HepG2 (cell line): ENCODE measurements around the gene SNX24. TPM values are rescaled to one million over a fixed set of nuclear protein-coding genes. Genes with fewer than 3 reads are reported as not detected.
"Not testable (repeated sequence)": the region's sequence is repeated elsewhere in the genome, so short reads cannot be mapped to it uniquely, and the experiment has no call there.

ENCODE experiments used
- ATAC-seq: fragments of 200-7000 bp; cut with Tn5 transposase; 3 replicates; pipeline ENCODE4 v1.9.1; 2020; ENCODE audit warnings: mild to moderate bottlenecking, moderate library complexity
- BruUV-seq: library from RNA; stranded (reverse); fragments of 400-500 nt; replicated peaks from 2 replicates; lab custom pipeline; 2021; lab: Mats Ljungman, UMichigan
- CTCF ChIA-PET: fragments of 300-600 bp; formaldehyde crosslinking; extraction: SDS; loops from one replicate; lab custom pipeline; 2021; ENCODE audit warnings: low total read pairs, inconsistent platforms, low intra/inter-chr PET ratio; lab: Yijun Ruan, JAX
- POLR2A ChIA-PET: fragments of 350-600 bp; sonication (Branson Sonifier 250); formaldehyde crosslinking; loops from one replicate; lab custom pipeline; 2020; ENCODE audit warnings: antibody characterized with exemption, inconsistent platforms; lab: Yijun Ruan, JAX
- DNase-seq: peaks from one replicate; pipeline ENCODE4 v3.0.0-alpha.2; 2015; ENCODE audit warnings: low spot score
- FAIRE-seq: peaks from 3 replicates; lab custom pipeline; 2011; peaks lifted over from hg19 to GRCh38; lab: Jason Lieb, UNC
- H2AFZ ChIP-seq: one replicate; pipeline ENCODE4 v1.6.1; 2011; ENCODE audit warnings: low read length, inconsistent platforms
- H3K27ac ChIP-seq: fragments of 300-600 bp; 3 replicates; pipeline ENCODE4 v1.8.0; 2011; ENCODE audit warnings: mixed run types, mild to moderate bottlenecking, mixed read lengths, low read length, inconsistent platforms; ENCODE audit not compliant: insufficient read depth; ENCODE audit errors: extremely low read length
- H3K27me3 ChIP-seq, 2 experiments: fragments of 200-600 bp in 1 of 2; 2 replicates in 1 of 2; 3 replicates in 1 of 2; pipeline versions ENCODE4 v1.6.0 to v1.8.0; 2011; ENCODE audit warnings: low read length in 2 of 2, mild to moderate bottlenecking in 2 of 2, moderate library complexity in 2 of 2, inconsistent platforms in 1 of 2; ENCODE audit not compliant: insufficient read depth in 2 of 2, control insufficient read depth in 1 of 2
- H3K36me3 ChIP-seq, 2 experiments: fragments of 200-600 bp in 1 of 2; replicated peaks in 1 of 2; 2 replicates in 1 of 2; 3 replicates in 1 of 2; pipeline versions ENCODE4 v1.5.1 to v1.8.0; 2011; ENCODE audit warnings: low read length in 2 of 2, inconsistent platforms in 1 of 2; ENCODE audit not compliant: insufficient read depth in 2 of 2, control insufficient read depth in 1 of 2
- H3K4me1 ChIP-seq: 2 replicates; pipeline ENCODE4 v1.5.1; 2012; ENCODE audit warnings: low read length, inconsistent platforms; ENCODE audit not compliant: insufficient read depth
- H3K4me2 ChIP-seq: 2 replicates; pipeline ENCODE4 v1.6.0; 2011; ENCODE audit warnings: low read depth, low read length, inconsistent platforms
- H3K4me3 ChIP-seq, 3 experiments: fragments of 200-600 bp in 1 of 3; sonication (generic), shearing (Covaris generic) in 1 of 3; replicated peaks in 1 of 3; 2 replicates each; pipeline ENCODE4 v1.5.1; 2011 to 2016; ENCODE audit warnings: low read length in 3 of 3, inconsistent platforms in 2 of 3, low read depth in 2 of 3, mild to moderate bottlenecking in 2 of 3, control low read depth in 1 of 3, mixed read lengths in 1 of 3; ENCODE audit not compliant: insufficient read depth in 1 of 3
- H3K79me2 ChIP-seq: one replicate; pipeline ENCODE4 v1.6.1; 2011; ENCODE audit warnings: low read length, inconsistent platforms; ENCODE audit not compliant: insufficient read depth
- H3K9ac ChIP-seq: 2 replicates; pipeline ENCODE4 v1.6.0; 2011; ENCODE audit warnings: mild to moderate bottlenecking, low read depth, low read length, inconsistent platforms; ENCODE audit not compliant: insufficient read depth
- H3K9me3 ChIP-seq: 2 replicates; pipeline ENCODE4 v1.5.1; 2012; ENCODE audit warnings: mild to moderate bottlenecking, low read length
- H4K20me1 ChIP-seq: 2 replicates; pipeline ENCODE4 v1.6.0; 2011; ENCODE audit warnings: inconsistent platforms, mild to moderate bottlenecking, low read length, moderate library complexity; ENCODE audit not compliant: insufficient read depth
- CENPX ChIP-seq: sonication (generic); formaldehyde crosslinking; IDR thresholded peaks from 2 replicates; pipeline ENCODE4 v1.9.0; 2021; ENCODE audit warnings: mild to moderate bottlenecking, missing genetic modification reagents, moderate library complexity
- EZH2 ChIP-seq: conservative IDR thresholded peaks from 2 replicates; pipeline ENCODE4 v1.6.1; 2012; ENCODE audit warnings: mild to moderate bottlenecking, low read depth, low read length, moderate library complexity
- MAFF ChIP-seq: IDR thresholded peaks from 2 replicates; pipeline ENCODE4 v1.6.1; 2011; ENCODE audit warnings: low read depth, low read length, improper control_type of control experiment
- MAFK ChIP-seq, 2 experiments: IDR thresholded peaks in 1 of 2; conservative IDR thresholded peaks in 1 of 2; 2 replicates each; pipeline ENCODE4 v1.6.1; 2011; ENCODE audit warnings: improper control_type of control experiment in 2 of 2, low read length in 2 of 2
- RBM39 ChIP-seq: fragments of 200-400 bp; formaldehyde crosslinking; IDR thresholded peaks from one replicate; pipeline ENCODE4 v1.6.1; 2018; ENCODE audit warnings: antibody characterized with exemption, mild to moderate bottlenecking, low read depth, low read length; ENCODE audit not compliant: poor library complexity, severe bottlenecking
- ZBTB10 ChIP-seq: sonication (generic); formaldehyde crosslinking; IDR thresholded peaks from 2 replicates; pipeline ENCODE4 v1.4.0; 2020; ENCODE audit warnings: missing genetic modification reagents, borderline replicate concordance
- ZNF33B ChIP-seq: sonication (generic); formaldehyde crosslinking; IDR thresholded peaks from 2 replicates; pipeline ENCODE4 v1.5.1; 2020; ENCODE audit warnings: mild to moderate bottlenecking, missing genetic modification reagents
- ZNF546 ChIP-seq: sonication (generic); formaldehyde crosslinking; conservative IDR thresholded peaks from 2 replicates; pipeline ENCODE4 v1.8.1; 2023; ENCODE audit warnings: mild to moderate bottlenecking, missing genetic modification reagents
- ZNF605 ChIP-seq: sonication (generic); formaldehyde crosslinking; IDR thresholded peaks from 2 replicates; pipeline ENCODE4 v1.8.0; 2022; ENCODE audit warnings: mild to moderate bottlenecking, missing genetic modification reagents
- ZNF775 ChIP-seq: sonication (generic); formaldehyde crosslinking; IDR thresholded peaks from 2 replicates; pipeline ENCODE4 v1.4.0; 2020; ENCODE audit warnings: missing genetic modification reagents, mild to moderate bottlenecking, moderate library complexity, borderline replicate concordance
- ZSCAN22 ChIP-seq: sonication (generic); formaldehyde crosslinking; IDR thresholded peaks from 2 replicates; pipeline ENCODE4 v1.4.0; 2020; ENCODE audit warnings: mild to moderate bottlenecking, missing genetic modification reagents
- WGBS: methylation state at CpG from one replicate; pipeline ENCODE4 v1.1.6; 2017; ENCODE audit warnings: low lambda C conversion rate; 5-methylcytosine and 5-hydroxymethylcytosine counted together
- in situ Hi-C: cut with HindIII; loops from 2 replicates; pipeline ENCODE4 v1.10.0; 2017; ENCODE audit warnings: low pct_unique_long_range_greater_than_20kb; ENCODE audit not compliant: extremely low pct_ligation_motif_present
- intact Hi-C: fragments of 100-400 bp; cut with micrococcal nuclease; formaldehyde crosslinking; loops from one replicate; pipeline ENCODE4 v1.10.0; 2022; ENCODE audit not compliant: unreplicated experiment
- polyA plus RNA-seq, 8 experiments: library from polyadenylated mRNA; depleted of rRNA in 3 of 8; stranded (reverse) in 7 of 8; unstranded in 1 of 8; fragments of >200 nt; fragmentation: Illumina TruSeq in 4 of 8; extraction: Trizol in 4 of 8; gene quantifications; 2 replicates each; pipeline versions ENCODE4 v1.2.1 to v1.2.3, GENCODE V29; 2011 to 2016; ENCODE audit warnings: low read depth in 4 of 8, missing spikeins in 1 of 8, mixed read lengths in 1 of 8; ENCODE audit not compliant: insufficient read depth in 1 of 8
- total RNA-seq, 5 experiments: library from RNA; depleted of rRNA; stranded (reverse); fragments of >200 nt; fragmentation: Illumina TruSeq; extraction: Trizol; gene quantifications; 2 replicates each; pipeline ENCODE4 v1.2.3, GENCODE V29; 2016; ENCODE audit warnings: low read depth in 1 of 5

Gene SNX24
- total and polyA plus RNA-seq, 2 of the 13 experiments (the other 11 are each of a cell fraction or from before 2014, with no cell fraction given): 7.2 to 23.7 TPM

DNA sequence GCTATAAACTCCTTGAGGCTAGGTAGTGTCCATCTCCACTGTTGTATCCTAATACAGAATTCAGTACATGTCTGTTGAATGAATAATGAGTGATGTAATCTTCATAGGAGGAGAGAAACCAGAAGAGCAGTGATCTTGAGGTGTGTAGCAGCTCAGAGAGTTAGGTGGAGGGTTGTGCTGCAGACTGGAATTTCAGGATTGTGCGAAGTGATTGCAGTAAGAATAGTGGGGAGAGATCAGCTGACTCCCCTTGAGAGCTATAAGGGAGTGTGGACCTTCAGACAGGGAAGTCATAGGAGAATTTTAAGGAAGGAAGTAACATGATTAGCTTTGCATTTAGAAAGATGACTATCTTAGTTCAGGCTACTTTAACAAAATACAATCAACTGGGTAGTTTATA, 4.4 kb downstream of the SNX24 start (continued):
- TF ChIP-seq ZNF546 (CRISPR knock-in tag): no peak
- TF ChIP-seq, all 625 proteins: peak for 0

- H3K9ac ChIP-seq, H3K36me3 ChIP-seq, CTCF ChIA-PET, BruUV-seq, H3K27ac ChIP-seq, H3K9me3 ChIP-seq, H3K79me2 ChIP-seq, POLR2A ChIA-PET, H2AFZ ChIP-seq, H3K27me3 ChIP-seq, H3K4me2 ChIP-seq, intact Hi-C loops, H3K4me3 ChIP-seq, in situ Hi-C loops, ATAC-seq, FAIRE-seq, DNase-seq, H4K20me1 ChIP-seq: not testable (repeated sequence)
- WGBS: 98% methylated on average over 8 of the region's 8 CpGs
- peaks cover 20% of the 10 kb centered on the region for H3K4me1 ChIP-seq
These were observed 12.1 kb downstream of the SNX24 start for GRCh38 chr5:122857538-122857937.

GRCh38 chr5:122858451-122858850, 13.0 kb downstream of the SNX24 start:
- H3K27ac ChIP-seq: no peak overlapping the region
- no peak overlapping the region for H3K4me3 ChIP-seq
- H3K9ac ChIP-seq: no peak overlapping the region
- no peaks in the 10 kb centered on the region for H3K9me3 ChIP-seq
- no peaks in the 10 kb centered on the region for H3K36me3 ChIP-seq
- FAIRE-seq: no peak
- H3K79me2 ChIP-seq: no peaks in the 10 kb centered on the region
- CTCF ChIA-PET: no interaction called here
- TF ChIP-seq ZSCAN22 (CRISPR knock-in tag): no peak
- no peak for TF ChIP-seq EZH2
- TF ChIP-seq ZNF33B: no peak
- peak; percentile 57 for TF ChIP-seq MAFF
- no peak for TF ChIP-seq ZBTB10 (CRISPR knock-in tag)
- TF ChIP-seq ZNF605 (CRISPR knock-in tag): no peak
- TF ChIP-seq CENPX (CRISPR knock-in tag): no peak
- no peak for TF ChIP-seq ZNF775 (CRISPR knock-in tag)
- peak; percentile 69 to 76 for TF ChIP-seq MAFK (conservative IDR thresholded peaks at IDR 0.05 in 1 of 2, IDR thresholded peaks at IDR 0.05 in 1 of 2; ENCODE audit: low read length in 2 of 2)
- TF ChIP-seq RBM39: no peak
- TF ChIP-seq, all 625 proteins: peak for 2
- ATAC-seq: no peak
- BruUV-seq: no TSS peak
- H3K27me3 ChIP-seq: no peaks in the 10 kb centered on the region
- in situ Hi-C loops: no loop called here
- H2AFZ ChIP-seq: no peak overlapping the region
- no peaks in the 10 kb centered on the region for H4K20me1 ChIP-seq
- DNase-seq: no peak
- WGBS: 100% methylated on average over 1 of the region's 1 CpG
- intact Hi-C loops: no loop called here
- POLR2A ChIA-PET: no interaction called here
- peaks cover 14% of the 10 kb centered on the region for H3K4me1 ChIP-seq
- no peak overlapping the region for H3K4me2 ChIP-seq
